ENCODE measurements around the gene ZBTB7B.

ZBTB7B gene

DNA sequence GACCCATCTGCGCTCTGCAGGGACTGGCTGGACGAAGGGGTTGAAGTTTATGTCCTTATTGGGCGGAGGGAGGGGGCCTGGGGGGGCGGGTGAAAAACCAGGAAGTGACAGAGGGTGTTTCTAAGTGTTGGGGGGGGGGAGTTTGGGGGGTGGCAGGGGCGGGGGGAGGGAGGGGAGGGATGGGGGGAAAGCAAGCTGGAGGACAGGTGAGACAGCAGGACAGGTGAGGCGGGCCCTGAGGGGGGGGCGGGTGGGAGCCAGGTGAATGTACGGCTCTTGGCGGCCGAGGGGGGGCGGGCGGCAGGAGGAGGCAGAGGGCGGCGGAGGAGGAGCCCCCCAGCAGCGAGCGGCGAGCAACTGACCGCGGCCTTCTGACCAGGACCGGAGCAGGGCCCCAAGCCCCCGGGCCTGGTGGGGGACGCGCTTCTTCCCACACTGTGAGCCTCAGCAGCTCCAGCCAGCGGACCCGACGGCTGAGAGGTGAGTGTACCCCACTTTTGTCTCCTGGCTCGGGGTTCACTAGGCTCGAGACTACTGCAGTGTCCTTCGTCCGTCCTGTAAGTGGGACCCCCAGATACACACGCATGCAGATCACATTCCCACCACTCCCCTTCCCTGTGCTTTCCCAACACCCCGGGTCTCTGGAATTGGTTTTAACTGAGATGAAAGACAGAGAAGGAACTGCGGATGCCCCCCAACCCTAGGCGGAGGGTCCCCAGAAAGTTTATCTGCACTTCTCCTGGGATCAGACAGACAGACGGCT is at the start of gene ZBTB7B:
Gene ZBTB7B (plus strand): TSS at position 339 of the 763 bp plus-strand sequence. CDS start 11,859 bp downstream, outside the sequence.
- Mint-ChIP-seq H3K36me3 (no peaks in the 10 kb centered on the region), H3K27me3 (no peaks in the 10 kb centered on the region), H3K27ac (peak within 1 kb of the TSS; percentile 84), H3K9me3 (no peaks in the 10 kb centered on the region), H3K4me3 (peak within 1 kb of the TSS; percentile 95), H3K4me1 (peaks cover 70% of the 10 kb centered on the region)
- ATAC-seq, result peak; percentile 0

DNA sequence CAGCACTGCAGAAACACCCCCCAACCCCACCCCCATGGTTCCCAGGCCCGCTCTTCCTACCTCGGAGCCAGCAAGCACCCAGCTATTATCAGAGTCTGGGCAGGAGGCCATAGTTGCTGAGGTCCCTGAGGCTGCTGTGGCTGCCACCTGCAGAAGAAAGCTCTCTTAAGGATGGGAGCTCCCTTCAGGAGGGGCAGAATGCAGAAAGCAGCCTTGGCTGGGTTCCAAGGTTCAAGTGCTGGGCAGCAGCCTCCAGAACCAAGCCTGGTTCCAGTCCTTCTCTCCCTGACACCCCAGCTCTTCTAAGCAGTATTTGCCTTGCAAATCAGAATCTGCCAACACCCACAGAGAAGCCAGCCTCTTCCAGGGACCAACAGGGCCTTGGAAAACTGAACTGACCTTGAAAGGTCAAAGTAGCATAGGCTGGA is 49.0 kb upstream of the ZBTB7B start:
- Mint-ChIP-seq H3K36me3 (peaks cover 9% of the 10 kb centered on the region), H3K4me3 (peak overlapping the region; percentile 13), H3K27me3 (no peaks in the 10 kb centered on the region), H3K9me3 (no peaks in the 10 kb centered on the region), H3K4me1 (peaks cover 66% of the 10 kb centered on the region), H3K27ac (peak overlapping the region; percentile 91)
- ATAC-seq, result no peak

DNA sequence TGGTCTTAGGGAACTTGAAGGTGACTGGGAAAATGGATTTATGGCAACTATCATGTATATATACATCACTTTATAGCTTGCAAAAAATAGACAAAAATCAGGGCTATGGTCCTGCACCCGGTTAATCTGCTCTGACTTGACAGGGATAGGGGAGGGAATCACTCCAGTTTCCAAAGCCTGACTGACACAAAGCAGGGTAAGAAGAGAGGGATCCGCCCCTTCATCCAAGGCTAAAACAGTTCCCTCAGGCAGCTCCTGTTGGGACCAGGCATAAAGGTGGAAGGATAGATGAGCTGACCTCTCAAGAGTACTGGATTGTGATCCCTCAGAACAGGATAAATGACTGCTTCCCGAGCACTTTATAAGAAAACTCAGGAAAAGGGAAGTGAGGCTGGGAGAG is 48.1 kb upstream of the ZBTB7B start:
- H3K4me1 Mint-ChIP-seq, result peaks cover 72% of the 10 kb centered on the region
- peaks cover 15% of the 10 kb centered on the region for H3K36me3 Mint-ChIP-seq
- H3K9me3 Mint-ChIP-seq, result no peaks in the 10 kb centered on the region
- H3K27ac Mint-ChIP-seq, result peak overlapping the region; percentile 91
- peak overlapping the region; percentile 92 for H3K4me3 Mint-ChIP-seq
- no peak for ATAC-seq
- H3K27me3 Mint-ChIP-seq, result no peaks in the 10 kb centered on the region

DNA sequence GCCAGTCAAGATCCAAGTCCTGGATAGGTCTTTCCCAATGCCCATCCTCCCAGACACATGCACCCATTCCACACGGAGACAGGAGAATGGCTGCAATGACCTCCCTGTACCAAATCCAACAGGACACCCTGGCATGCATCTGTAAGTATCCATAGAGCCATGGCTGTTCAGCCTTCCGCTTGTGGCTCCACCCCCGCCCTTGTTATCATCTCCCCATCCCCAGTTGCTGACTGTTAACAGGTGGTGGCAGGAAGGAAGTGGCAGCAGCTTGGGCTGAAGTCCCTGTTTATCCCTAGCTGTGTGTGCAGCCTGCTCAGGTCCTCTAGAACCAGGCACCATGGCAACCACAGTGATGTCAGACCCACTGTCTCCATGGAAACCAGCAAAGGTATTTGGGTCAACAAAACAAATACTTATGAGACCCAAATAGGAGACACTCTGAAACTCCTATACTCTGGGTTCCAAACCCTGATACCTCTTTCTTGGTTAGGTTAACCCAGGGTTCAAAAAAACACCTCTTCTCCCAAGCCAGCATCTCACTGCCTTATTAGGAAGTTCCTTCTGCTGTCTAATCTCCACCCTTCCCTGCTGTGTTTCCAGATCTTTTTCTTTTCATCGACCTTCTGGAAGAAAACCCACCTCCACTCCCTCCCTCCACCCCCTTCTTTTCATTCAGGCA is 47.4 kb upstream of the ZBTB7B start:
- Mint-ChIP-seq H3K9me3 (no peaks in the 10 kb centered on the region), H3K4me1 (peaks cover 79% of the 10 kb centered on the region), H3K4me3 (peak overlapping the region; percentile 92), H3K27me3 (no peaks in the 10 kb centered on the region), H3K36me3 (peaks cover 16% of the 10 kb centered on the region), H3K27ac (peak overlapping the region; percentile 91)
- ATAC-seq, result peak; percentile 90

DNA sequence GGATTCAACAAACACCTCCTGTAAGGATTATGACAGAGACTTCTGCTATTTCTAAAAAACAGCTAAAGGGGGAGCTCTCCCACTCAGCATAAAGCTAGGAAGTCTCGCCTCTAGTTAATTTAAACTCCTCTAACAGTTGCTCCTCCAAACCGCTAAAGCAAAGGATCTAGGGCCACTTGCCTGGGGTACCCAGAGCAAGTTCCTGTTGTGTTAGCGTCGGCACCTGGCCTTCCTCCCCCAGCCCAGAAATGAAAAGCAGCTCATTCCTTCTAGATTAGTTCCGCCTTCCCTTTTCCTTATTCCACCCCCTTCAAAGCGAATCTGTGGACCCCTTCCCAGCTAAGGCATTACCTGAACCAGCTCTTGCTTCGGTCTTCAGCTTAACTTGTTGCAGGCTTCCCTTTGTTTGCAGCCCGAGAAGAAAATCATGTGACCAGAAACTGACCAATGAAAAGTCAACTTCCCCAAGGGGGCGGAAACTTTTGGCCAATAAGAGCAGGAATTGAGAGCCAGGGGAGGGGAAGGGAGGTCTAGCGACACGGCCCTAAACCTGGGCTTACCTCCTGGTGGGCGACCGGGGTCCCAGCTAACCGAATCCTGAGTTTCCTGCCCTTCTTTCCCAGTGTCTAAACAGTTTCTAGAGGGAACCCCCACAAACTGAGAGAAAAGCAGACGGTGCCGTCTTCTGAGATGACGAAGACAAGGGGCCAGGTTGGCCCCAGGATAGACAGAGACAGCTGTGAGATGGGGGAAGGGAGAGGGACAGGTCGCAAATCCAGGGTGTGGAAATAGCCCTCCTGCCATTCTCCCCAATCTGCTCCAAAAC is 46.7 kb upstream of the ZBTB7B start, which contains the start of gene PBXIP1:
Gene PBXIP1 (minus strand): TSS at position 382 of the 826 bp plus-strand sequence. CDS start 2,378 bp downstream, outside the sequence.
- peaks cover 10% of the 10 kb centered on the region for H3K36me3 Mint-ChIP-seq
- no peaks in the 10 kb centered on the region for H3K27me3 Mint-ChIP-seq
- peak within 1 kb of the TSS; percentile 91 for H3K27ac Mint-ChIP-seq
- peak; percentile 86 for ATAC-seq
- peak within 1 kb of the TSS; percentile 92 for H3K4me3 Mint-ChIP-seq
- no peaks in the 10 kb centered on the region for H3K9me3 Mint-ChIP-seq
- peaks cover 79% of the 10 kb centered on the region for H3K4me1 Mint-ChIP-seq

DNA sequence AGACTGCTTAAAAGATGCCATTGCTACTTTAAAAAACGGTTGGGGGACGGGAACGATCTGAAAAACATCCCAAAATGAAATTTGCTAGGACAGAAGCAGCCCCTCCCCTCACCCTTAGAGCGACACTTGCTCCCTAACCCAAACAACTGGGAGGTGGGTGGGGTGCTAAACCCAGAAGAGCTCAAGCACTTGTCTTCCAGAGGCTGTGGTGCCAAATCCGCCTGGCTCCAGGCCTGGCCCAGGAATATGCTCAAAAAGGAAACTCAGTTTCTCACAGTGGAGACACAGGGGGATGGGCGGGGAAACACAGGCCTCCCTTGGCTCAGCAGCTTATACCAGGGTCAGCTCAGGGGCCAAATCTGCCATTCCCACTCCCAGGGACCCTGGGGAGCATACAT is 46.1 kb upstream of the ZBTB7B start:
- Mint-ChIP-seq H3K36me3 (peaks cover 10% of the 10 kb centered on the region), H3K9me3 (no peaks in the 10 kb centered on the region), H3K27ac (peak overlapping the region; percentile 91), H3K4me1 (peaks cover 75% of the 10 kb centered on the region), H3K27me3 (no peaks in the 10 kb centered on the region), H3K4me3 (peak overlapping the region; percentile 92)
- ATAC-seq, result no peak

DNA sequence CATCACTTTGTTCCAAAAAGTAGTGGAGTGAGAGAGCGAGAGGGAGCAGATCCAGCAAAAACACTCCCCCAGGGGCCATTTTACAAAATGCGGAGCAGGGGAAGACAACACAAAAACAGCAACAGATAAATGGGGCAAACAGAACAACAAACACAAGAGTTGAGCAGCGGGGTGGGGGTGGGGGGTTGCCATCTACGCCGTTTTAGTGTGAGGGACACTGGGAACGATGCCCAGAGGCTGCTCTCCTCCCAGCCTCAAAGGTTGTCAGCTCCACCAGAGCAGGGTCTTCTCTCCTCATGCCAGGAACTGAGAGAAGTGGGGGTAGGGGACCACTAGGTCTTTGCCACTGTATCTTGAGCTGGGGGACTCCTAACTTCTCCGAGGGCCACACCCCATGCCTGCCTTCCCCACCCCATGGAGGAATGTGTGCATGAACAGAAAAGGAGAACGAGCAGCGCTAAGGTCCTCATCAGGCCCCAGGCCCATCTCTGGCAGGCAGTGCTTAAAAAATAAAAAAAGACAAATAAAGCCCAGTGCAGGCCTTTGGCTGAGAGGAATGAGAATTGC is 45.4 kb upstream of the ZBTB7B start:
- H3K27ac Mint-ChIP-seq, result peak overlapping the region; percentile 91
- H3K27me3 Mint-ChIP-seq, result no peaks in the 10 kb centered on the region
- no peak for ATAC-seq
- H3K4me3 Mint-ChIP-seq, result no peak overlapping the region
- H3K4me1 Mint-ChIP-seq, result peaks cover 70% of the 10 kb centered on the region
- no peaks in the 10 kb centered on the region for H3K9me3 Mint-ChIP-seq
- H3K36me3 Mint-ChIP-seq, result peaks cover 10% of the 10 kb centered on the region

DNA sequence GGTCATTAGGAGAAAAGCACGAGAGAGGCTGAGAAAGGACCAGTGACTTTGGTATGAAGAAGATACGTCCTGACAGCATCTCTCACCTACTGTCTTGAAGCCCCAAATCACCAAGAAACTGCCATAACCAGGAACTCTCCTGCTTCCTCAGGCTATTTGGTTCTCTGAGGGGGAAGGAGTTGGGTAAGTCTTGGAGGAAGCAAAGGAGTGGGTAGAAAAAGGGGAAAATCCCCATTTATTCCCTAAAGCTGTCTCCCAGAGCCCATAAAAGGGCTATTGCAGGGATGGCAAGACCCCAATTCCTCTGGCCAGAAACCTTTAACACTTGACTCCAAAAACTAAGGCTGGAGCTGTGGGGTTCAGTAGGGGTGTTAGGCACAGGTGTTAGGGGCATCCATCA is 44.6 kb upstream of the ZBTB7B start:
- H3K36me3 Mint-ChIP-seq, result peaks cover 11% of the 10 kb centered on the region
- no peak overlapping the region for H3K27ac Mint-ChIP-seq
- no peaks in the 10 kb centered on the region for H3K9me3 Mint-ChIP-seq
- no peak overlapping the region for H3K4me3 Mint-ChIP-seq
- ATAC-seq, result no peak
- H3K4me1 Mint-ChIP-seq, result peaks cover 70% of the 10 kb centered on the region
- H3K27me3 Mint-ChIP-seq, result no peaks in the 10 kb centered on the region

DNA sequence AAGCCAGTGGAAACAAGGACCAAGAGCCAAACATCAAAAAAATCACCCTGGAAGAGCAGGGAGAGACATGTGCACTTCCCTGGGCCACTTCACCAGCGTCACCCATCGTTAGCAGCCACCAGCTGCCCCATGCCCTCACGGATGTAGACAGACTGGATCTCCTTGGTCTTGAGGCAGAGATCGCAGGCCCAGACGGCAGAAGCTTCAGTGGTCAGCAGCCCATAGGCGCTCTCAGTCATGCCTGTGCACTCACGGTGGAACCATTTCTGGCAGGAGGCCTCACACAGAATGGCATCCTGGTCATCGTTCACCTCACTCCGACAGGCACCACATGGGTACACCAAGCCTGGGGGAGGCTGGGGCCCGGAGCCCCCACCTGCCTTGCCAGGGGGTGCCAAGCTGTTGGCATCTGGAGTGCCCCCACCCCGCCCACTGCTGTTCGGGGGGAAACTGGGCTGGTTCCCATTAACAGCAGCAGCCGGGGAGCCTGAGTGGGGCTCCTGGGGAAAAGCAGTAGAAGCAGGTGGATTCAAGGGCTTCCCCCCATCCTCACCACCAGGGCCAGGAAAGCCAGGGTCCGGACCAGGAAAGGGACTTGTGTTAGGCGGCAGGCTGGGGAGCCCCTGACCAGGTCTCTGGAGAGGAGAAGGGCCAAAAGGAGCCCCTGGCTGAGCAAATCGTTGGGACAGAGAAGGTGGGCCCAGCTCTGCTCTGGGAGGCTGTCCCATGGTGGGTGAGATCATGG is 43.7 kb upstream of the ZBTB7B start:
- peaks cover 70% of the 10 kb centered on the region for H3K4me1 Mint-ChIP-seq
- H3K36me3 Mint-ChIP-seq, result peaks cover 19% of the 10 kb centered on the region
- H3K4me3 Mint-ChIP-seq, result no peak overlapping the region
- peak overlapping the region; percentile 17 for H3K27ac Mint-ChIP-seq
- no peak for ATAC-seq
- no peaks in the 10 kb centered on the region for H3K9me3 Mint-ChIP-seq
- H3K27me3 Mint-ChIP-seq, result no peaks in the 10 kb centered on the region

DNA sequence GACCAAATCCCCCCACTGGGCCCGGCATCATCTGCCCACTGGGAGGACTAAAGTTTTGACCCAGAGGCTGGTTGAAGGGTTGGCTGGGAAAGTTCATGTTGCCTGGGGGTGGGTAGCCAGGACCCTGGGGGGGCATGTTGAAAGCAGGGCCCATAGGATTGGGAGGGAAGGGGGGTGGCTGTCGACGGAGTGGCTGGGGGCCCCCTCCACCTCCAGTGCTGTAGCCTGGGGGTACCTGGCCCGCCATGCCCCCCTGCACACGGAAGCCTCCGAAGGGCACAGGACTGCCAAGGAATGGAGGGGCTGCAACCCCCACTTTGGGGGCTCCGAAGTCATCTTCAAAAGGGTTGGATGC is 43.2 kb upstream of the ZBTB7B start:
- Mint-ChIP-seq H3K4me1 (peaks cover 68% of the 10 kb centered on the region), H3K4me3 (no peak overlapping the region), H3K27ac (peak overlapping the region; percentile 17), H3K36me3 (peaks cover 22% of the 10 kb centered on the region), H3K9me3 (no peaks in the 10 kb centered on the region), H3K27me3 (no peaks in the 10 kb centered on the region)
- no peak for ATAC-seq

DNA sequence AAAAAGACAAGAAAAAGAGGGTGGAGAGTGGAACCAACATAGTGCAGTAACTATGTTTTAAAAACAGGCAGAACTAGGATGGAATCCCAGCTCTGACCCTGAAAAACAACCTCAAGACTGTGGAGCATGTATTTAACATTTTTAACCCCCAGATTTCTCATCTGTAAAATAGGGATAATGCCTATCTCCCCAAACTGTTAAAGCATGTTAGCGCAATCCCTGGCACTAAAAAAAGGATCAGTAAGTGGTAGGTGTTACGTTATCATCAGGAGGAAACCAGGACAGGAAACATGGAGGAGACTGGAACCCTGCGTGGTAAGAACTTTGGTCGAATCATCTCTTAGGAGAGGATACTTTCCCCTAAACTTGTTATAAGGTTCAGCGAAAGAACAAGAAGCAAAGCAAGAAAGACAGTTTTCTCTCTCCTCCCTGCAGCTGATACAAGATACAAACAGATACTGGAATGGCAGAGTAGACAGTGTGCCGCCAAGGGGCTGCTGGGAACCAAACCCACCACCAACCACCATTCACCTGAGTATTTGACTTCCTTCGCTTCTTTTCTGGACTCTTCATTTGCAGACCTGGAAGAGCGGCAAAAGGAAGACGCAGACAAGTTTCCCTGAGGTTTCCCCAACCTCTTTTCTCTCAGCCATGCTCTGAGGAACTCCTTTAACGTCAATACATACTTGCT is 42.0 kb upstream of the ZBTB7B start:
- Mint-ChIP-seq H3K9me3 (no peaks in the 10 kb centered on the region), H3K4me3 (peak overlapping the region; percentile 88), H3K27ac (peak overlapping the region; percentile 91), H3K27me3 (no peaks in the 10 kb centered on the region), H3K36me3 (peaks cover 28% of the 10 kb centered on the region), H3K4me1 (peaks cover 57% of the 10 kb centered on the region)
- ATAC-seq, result no peak

DNA sequence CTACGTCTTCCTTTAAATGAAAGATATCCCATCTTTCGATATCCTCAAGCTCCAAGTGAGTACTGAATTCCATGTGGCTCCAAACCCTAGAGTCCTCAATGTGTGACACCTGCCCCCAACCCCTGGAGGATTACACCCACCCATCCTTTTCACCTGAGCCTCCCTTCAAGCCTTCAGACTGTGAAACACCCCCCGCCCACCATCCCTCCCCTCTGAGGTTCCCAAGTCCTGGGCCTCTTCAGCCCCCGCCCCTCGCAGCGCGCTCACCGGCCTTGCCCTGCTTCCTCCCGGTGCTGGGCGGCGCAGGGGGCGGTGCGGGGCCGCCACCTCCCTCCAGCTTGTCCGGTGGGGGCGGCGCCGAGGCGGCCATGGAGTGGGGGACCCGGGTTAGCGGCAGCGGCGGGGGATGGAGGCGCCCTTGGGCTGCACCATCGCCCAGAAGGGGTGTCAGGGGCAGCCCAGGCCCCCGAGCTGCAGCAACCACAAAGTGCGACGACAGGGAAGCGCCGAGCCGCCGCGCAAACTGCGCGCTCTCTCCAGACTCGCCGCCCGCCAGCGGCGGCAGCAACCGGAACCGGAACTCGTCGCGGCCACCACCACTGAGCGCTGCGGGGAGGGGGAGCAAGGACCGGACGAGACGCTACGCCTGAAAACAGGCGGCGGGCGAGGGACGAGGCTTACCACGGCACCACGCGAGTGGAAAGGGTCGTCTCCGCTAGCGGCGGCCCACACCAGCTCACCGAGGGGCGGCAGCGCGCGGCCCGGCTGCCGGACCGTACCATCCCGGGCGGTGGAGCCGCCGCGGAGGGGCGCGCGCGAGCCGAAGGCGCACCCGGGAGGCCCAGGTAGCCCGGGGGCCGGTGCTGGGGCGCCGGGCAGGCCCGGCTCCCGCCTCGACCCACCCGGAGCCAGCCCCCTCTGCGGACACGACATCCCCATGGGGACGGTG is 41.1 kb upstream of the ZBTB7B start, which contains the start of gene PYGO2:
Gene PYGO2 (minus strand): TSS at position 576 of the 949 bp plus-strand sequence. CDS start 206 bp downstream, at position 370.
- peaks cover 33% of the 10 kb centered on the region for H3K36me3 Mint-ChIP-seq
- no peaks in the 10 kb centered on the region for H3K9me3 Mint-ChIP-seq
- ATAC-seq, result peak; percentile 93
- H3K27ac Mint-ChIP-seq, result peak within 1 kb of the TSS; percentile 91
- peaks cover 48% of the 10 kb centered on the region for H3K4me1 Mint-ChIP-seq
- no peaks in the 10 kb centered on the region for H3K27me3 Mint-ChIP-seq
- peak within 1 kb of the TSS; percentile 88 for H3K4me3 Mint-ChIP-seq

DNA sequence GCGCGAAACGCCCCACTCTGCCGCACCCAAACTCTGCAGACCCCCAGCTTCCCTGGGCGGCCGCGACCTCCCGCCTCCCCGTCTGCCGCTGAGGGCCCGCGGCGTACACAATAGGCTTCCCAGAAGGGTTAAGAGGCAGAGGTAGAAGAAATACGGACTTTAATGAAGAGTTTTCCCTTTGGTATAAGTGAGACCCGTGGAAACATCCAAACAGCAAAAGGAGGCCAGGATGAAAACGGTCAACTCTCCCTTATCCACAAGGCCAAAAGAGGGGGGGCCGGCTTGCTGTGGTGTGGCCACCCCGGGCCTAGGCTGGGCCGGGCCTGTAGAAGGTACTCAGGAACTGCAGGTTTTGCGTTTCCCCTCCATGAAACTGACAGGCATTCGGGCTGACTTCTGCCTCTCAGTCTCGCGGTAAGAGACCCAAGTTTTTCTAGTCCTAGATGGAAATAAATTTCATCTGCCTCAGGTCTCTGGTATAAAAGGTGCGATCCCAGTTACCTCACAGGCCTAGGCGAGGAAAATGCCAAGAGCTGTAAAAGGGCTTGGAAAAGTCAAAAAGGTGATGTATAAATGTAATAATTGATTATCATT is 40.3 kb upstream of the ZBTB7B start:
- peaks cover 36% of the 10 kb centered on the region for H3K36me3 Mint-ChIP-seq
- peak overlapping the region; percentile 91 for H3K27ac Mint-ChIP-seq
- H3K4me1 Mint-ChIP-seq, result peaks cover 43% of the 10 kb centered on the region
- ATAC-seq, result peak; percentile 44
- peak overlapping the region; percentile 86 for H3K4me3 Mint-ChIP-seq
- H3K9me3 Mint-ChIP-seq, result no peaks in the 10 kb centered on the region
- H3K27me3 Mint-ChIP-seq, result no peaks in the 10 kb centered on the region

All from stimulated activated memory B cell treated with anti-CD40 and anti-IgM and Interleukin-4, amounts not matched to agents 10 μg/mL and 1 μg/mL and 100 μg/mL, for 72 hours (primary cell).